Measurements from ENCODE around the gene LMO2. TPM values are rescaled to one million over a fixed set of nuclear protein-coding genes. Genes with fewer than 3 reads are reported as not detected.

The LMO2 gene
- total and polyA plus RNA-seq, 2 donors (not counting 1 experiment from before 2014, with no cell fraction given), result 6.2 to 10.7 TPM

DNA sequence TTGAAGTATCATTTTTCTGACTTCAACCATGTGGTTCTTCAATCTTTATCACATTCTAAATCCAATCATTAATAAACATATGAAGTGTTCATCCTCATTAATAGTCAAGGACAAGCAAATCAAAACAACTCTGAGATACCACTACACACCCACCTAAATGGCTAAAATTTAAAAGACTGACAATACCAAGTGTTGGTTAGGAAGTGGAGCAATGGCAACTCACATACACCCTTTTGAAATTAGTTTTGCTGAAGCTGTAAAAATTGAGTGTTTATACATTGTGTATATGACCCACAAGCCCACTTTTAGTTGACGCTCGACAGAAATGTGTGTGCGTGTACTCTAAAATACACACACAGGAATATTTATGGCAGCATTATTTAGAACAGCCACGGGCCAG lies 36.7 kb upstream of the LMO2 start:
- H3K4me3 ChIP-seq (ENCODE audit: control extremely low read depth in 1 of 5, extremely low read depth in 1 of 5, insufficient read depth in 1 of 5, low read depth in 2 of 5, low read length in 4 of 5), result no peak overlapping the region
- peaks cover 6 to 21% (median 17%) of the 10 kb centered on the region in 3 donors for H3K9me3 ChIP-seq (ENCODE audit: control extremely low read depth in 1 of 3, control insufficient read depth in 2 of 3, insufficient read depth in 1 of 3, low read length in 2 of 3)
- H3K9me3 Mint-ChIP-seq (ENCODE audit: insufficient read depth), result peaks cover 11% of the 10 kb centered on the region
- H3K4me1 ChIP-seq (ENCODE audit: control insufficient read depth in 2 of 2, insufficient read depth in 2 of 2, low read length in 2 of 2), result peaks cover 6 to 7% of the 10 kb centered on the region in 2 donors
- H3K27ac ChIP-seq (ENCODE audit: low read length in 2 of 2), result no peak overlapping the region
- ChIA-PET POLR2A (no interaction called here), CTCF (interaction anchor here (1.1 kb wide), 1 partner anchor 42 kb away, joined by 3 read pairs; no protein-coding TSS in a partner anchor)
- no peak for DNase-seq
- H3K4me3 Mint-ChIP-seq, result no peak overlapping the region
- H3K36me3 ChIP-seq (replicated peaks in 1 of 2; ENCODE audit: control extremely low read depth in 1 of 2, control insufficient read depth in 1 of 2, extremely low read depth in 1 of 2, insufficient read depth in 2 of 2, low read length in 1 of 2), result no peaks in the 10 kb centered on the region
- H3K9ac ChIP-seq (ENCODE audit: low read length), result no peak overlapping the region
- no peaks in the 10 kb centered on the region for H4K20me1 ChIP-seq (ENCODE audit: control insufficient read depth, insufficient read depth, low read length, poor library complexity, severe bottlenecking)
- H2AFZ ChIP-seq (ENCODE audit: insufficient read depth, low read depth, low read length, poor library complexity, severe bottlenecking), result no peak overlapping the region
- no peak for ATAC-seq (ENCODE audit: low read depth)
- peaks cover 0 to 33% (median 13%) of the 10 kb centered on the region in 4 experiments for H3K27me3 ChIP-seq (replicated peaks in 1 of 4; ENCODE audit: control extremely low read depth in 1 of 4, control insufficient read depth in 3 of 4, insufficient read depth in 4 of 4, low read length in 3 of 4)
- intact Hi-C loops (cut with micrococcal nuclease), result no loop called here
- peaks cover 30% of the 10 kb centered on the region for H3K27me3 Mint-ChIP-seq
- TF ChIP-seq EZH2 (IDR thresholded peaks at IDR 0.05; ENCODE audit: borderline replicate concordance, insufficient read depth, low read depth, low read length, poor library complexity, severe bottlenecking) (no peak), CTCF (IDR thresholded peaks at IDR 0.05) (no peak)
- H3K4me2 ChIP-seq (replicated peaks; ENCODE audit: low read depth, low read length, poor library complexity, severe bottlenecking), result no peak overlapping the region
- H3K4me1 Mint-ChIP-seq, result peaks cover 7% of the 10 kb centered on the region
- no peak overlapping the region for H3K27ac Mint-ChIP-seq
- 96% methylated on average over 4 of the region's 4 CpGs for WGBS (ENCODE audit: insufficient coverage)
- no peaks in the 10 kb centered on the region for H3K79me2 ChIP-seq (ENCODE audit: control insufficient read depth, insufficient read depth, low read length)

- Mint-ChIP-seq H3K9me3 (ENCODE audit: insufficient read depth) (peaks cover 5% of the 10 kb centered on the region), H3K27me3 (peaks cover 42% of the 10 kb centered on the region), H3K4me3 (no peak overlapping the region), H3K4me1 (peaks cover 10% of the 10 kb centered on the region), H3K27ac (no peak overlapping the region)
- no peak for DNase-seq
- TF ChIP-seq EZH2 (IDR thresholded peaks at IDR 0.05; ENCODE audit: borderline replicate concordance, insufficient read depth, low read depth, low read length, poor library complexity, severe bottlenecking) (no peak), CTCF (IDR thresholded peaks at IDR 0.05) (no peak)
- H3K79me2 ChIP-seq (ENCODE audit: control insufficient read depth, insufficient read depth, low read length), result no peaks in the 10 kb centered on the region
- intact Hi-C loops (cut with micrococcal nuclease), result no loop called here
- H3K4me1 ChIP-seq (ENCODE audit: control insufficient read depth in 2 of 2, insufficient read depth in 2 of 2, low read length in 2 of 2), result peaks cover 6 to 7% of the 10 kb centered on the region in 2 donors
- no peaks in the 10 kb centered on the region for H4K20me1 ChIP-seq (ENCODE audit: control insufficient read depth, insufficient read depth, low read length, poor library complexity, severe bottlenecking)
- no peak overlapping the region for H3K9ac ChIP-seq (ENCODE audit: low read length)
- ATAC-seq (ENCODE audit: low read depth), result no peak
- H3K27ac ChIP-seq (ENCODE audit: low read length in 2 of 2), result no peak overlapping the region
- no peak overlapping the region for H3K4me2 ChIP-seq (replicated peaks; ENCODE audit: low read depth, low read length, poor library complexity, severe bottlenecking)
- H3K27me3 ChIP-seq (replicated peaks in 1 of 4; ENCODE audit: control extremely low read depth in 1 of 4, control insufficient read depth in 3 of 4, insufficient read depth in 4 of 4, low read length in 3 of 4), result peaks cover 0 to 42% (median 22%) of the 10 kb centered on the region in 4 experiments
- 97% methylated on average over 16 of the region's 16 CpGs for WGBS (ENCODE audit: insufficient coverage)
- no peaks in the 10 kb centered on the region for H3K36me3 ChIP-seq (replicated peaks in 1 of 2; ENCODE audit: control extremely low read depth in 1 of 2, control insufficient read depth in 1 of 2, extremely low read depth in 1 of 2, insufficient read depth in 2 of 2, low read length in 1 of 2)
- H3K4me3 ChIP-seq (ENCODE audit: control extremely low read depth in 1 of 5, extremely low read depth in 1 of 5, insufficient read depth in 1 of 5, low read depth in 2 of 5, low read length in 4 of 5), result no peak overlapping the region
- CTCF ChIA-PET, result interaction anchor here (0.9 kb wide), 1 partner anchor 18 kb away, joined by 3 read pairs; no protein-coding TSS in a partner anchor
- POLR2A ChIA-PET, result no interaction called here
- H3K9me3 ChIP-seq (ENCODE audit: control extremely low read depth in 1 of 3, control insufficient read depth in 2 of 3, insufficient read depth in 1 of 3, low read length in 2 of 3), result peaks cover 4 to 11% (median 11%) of the 10 kb centered on the region in 3 donors
- H2AFZ ChIP-seq (ENCODE audit: insufficient read depth, low read depth, low read length, poor library complexity, severe bottlenecking), result no peak overlapping the region
Observed at GRCh38 chr11:33926671-33927552, 35.0 kb upstream of the LMO2 start.
